ENCODE results near the gene DDAH1. TPM values are rescaled to one million over a fixed set of nuclear protein-coding genes. Genes with fewer than 3 reads are reported as not detected.
A peak's percentile ranks its signal among the peaks of the same experiment; 100 is the strongest.

DDAH1 gene
- polyA plus RNA-seq, 2 of the 4 experiments (the other 2 are of a cell fraction) = 5.7 to 12.6 TPM

DNA sequence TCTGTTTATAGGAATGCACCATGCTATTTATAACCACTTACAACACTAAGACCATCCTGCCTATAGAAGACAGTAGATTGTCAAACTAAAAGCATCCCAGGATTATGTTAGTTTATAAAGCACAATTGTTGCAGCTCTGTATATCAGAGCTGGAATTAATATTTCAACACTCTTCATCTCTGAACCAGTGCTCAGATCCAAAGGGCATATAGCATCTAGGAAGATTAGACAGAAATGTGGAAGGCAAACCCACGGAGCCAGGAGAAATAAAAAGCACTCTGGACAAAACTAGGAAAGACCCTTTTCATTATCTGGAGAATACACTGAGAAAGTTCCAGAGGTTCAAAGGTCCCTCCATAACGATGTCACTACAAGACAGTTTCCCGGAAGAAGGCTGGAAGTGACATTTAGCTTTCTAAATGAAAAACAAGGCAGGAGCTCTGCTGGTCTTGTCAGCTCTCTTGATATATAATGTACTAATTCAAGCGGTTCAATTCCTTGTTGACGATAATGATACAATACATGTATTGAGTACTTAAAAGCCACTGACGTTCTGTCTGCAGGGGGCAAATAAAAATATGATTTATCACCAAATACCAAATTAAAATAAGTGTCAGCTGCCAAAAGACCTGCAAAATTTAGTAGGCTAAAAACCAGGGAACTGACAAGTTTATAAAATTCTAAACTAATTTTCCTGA lies 96.7 kb downstream of the DDAH1 start:
- DNase-seq (ENCODE audit: low read depth in 1 of 2, low spot score in 1 of 2) = no peak
- H3K27ac ChIP-seq = no peak overlapping the region
- POLR2A ChIA-PET = no interaction called here

DNA sequence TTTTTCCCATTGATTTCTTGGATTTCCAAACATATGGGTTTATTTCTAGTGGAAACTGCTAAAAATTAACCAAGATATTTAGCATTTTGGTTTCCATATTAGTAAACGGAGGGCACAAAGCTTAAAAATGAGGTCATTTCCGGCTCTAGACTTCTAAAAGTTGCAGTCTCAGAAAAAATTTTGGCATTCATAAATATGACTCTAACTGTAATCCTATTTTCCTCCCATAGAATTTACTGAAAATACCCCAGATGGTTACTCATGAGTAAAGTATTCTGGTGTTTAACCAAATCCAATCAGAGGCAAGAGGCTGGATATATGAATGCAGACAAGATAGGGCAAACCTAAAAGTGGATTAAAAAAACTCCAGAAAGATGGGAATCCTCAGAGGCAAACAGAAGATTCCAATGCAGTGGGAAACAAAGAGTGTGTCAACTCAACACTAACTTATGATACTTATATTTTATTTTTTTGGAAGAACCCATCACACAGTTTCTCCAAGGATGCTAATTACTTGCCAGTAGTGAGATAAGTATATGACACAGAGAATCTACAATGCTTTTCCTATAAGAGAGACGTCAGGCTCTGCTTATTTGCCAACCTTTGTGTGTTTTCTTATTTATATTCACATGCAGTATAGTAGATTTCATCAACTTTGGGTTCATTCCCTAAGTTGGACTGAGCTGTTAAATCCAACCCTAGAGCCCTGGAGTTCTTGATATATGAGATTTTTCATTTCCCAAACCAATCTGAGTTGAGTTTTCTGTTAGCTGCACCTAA lies 98.4 kb downstream of the DDAH1 start:
- TF ChIP-seq ZNF302 (CRISPR knock-in tag; IDR thresholded peaks at IDR 0.05) = no peak
- no peak for TF ChIP-seq CHD4 (IDR thresholded peaks at IDR 0.05; ENCODE audit: borderline replicate concordance)
- TF ChIP-seq RAD21 (conservative IDR thresholded peaks at IDR 0.05 in 1 of 2, IDR thresholded peaks at IDR 0.05 in 1 of 2) = no peak
- TF ChIP-seq FOSB (CRISPR knock-in tag; IDR thresholded peaks at IDR 0.05) = no peak
- no peak for TF ChIP-seq HOXB5 (CRISPR knock-in tag; IDR thresholded peaks at IDR 0.05)
- TF ChIP-seq MYC (IDR thresholded peaks at IDR 0.05; ENCODE audit: borderline replicate concordance, low read length) = no peak
- TF ChIP-seq EHMT2 (IDR thresholded peaks at IDR 0.05; ENCODE audit: low read depth) = no peak
- TF ChIP-seq JUN (IDR thresholded peaks at IDR 0.05) = no peak
- TF ChIP-seq, protein P1, sequence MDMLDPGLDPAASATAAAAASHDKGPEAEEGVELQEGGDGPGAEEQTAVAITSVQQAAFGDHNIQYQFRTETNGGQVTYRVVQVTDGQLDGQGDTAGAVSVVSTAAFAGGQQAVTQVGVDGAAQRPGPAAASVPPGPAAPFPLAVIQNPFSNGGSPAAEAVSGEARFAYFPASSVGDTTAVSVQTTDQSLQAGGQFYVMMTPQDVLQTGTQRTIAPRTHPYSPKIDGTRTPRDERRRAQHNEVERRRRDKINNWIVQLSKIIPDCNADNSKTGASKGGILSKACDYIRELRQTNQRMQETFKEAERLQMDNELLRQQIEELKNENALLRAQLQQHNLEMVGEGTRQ (IDR thresholded peaks at IDR 0.05) = no peak
- TF ChIP-seq, protein P2, sequence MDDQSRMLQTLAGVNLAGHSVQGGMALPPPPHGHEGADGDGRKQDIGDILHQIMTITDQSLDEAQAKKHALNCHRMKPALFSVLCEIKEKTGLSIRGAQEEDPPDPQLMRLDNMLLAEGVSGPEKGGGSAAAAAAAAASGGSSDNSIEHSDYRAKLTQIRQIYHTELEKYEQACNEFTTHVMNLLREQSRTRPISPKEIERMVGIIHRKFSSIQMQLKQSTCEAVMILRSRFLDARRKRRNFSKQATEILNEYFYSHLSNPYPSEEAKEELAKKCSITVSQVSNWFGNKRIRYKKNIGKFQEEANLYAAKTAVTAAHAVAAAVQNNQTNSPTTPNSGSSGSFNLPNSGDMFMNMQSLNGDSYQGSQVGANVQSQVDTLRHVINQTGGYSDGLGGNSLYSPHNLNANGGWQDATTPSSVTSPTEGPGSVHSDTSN (IDR thresholded peaks at IDR 0.05) = no peak
- FAIRE-seq (no peak), DNase-seq (ENCODE audit: low read depth in 1 of 2, low spot score in 1 of 2) (no peak), ATAC-seq (peak in 1 of 2 experiments; percentile 31; a peak in 1 of 6 replicates)
- CTCF ChIA-PET = interaction anchor here (0.6 to 0.8 kb wide), 3 partner anchors 10 to 326 kb away, joined by 3 to 5 read pairs (median 3); no protein-coding TSS in a partner anchor
- H3K4me1 ChIP-seq = peaks cover 28% of the 10 kb centered on the region
- no peak overlapping the region for H3K27ac ChIP-seq
- POLR2A ChIA-PET = no interaction called here
- H3K4me2 ChIP-seq = no peak overlapping the region
- 49% methylated on average over 3 of the region's 3 CpGs for WGBS (ENCODE audit: missing lambda C conversion rate)
- H3K9me3 ChIP-seq = no peaks in the 10 kb centered on the region
- no peak overlapping the region for H3K4me3 ChIP-seq

More for the DNA sequence above, 96.7 kb downstream of the DDAH1 start:
- H3K4me3 ChIP-seq = no peak overlapping the region
- CTCF ChIA-PET = interaction anchor here (1.5 kb wide), 1 partner anchor 60 kb away, joined by 4 read pairs; no protein-coding TSS in a partner anchor
- peaks cover 35% of the 10 kb centered on the region for H3K4me1 ChIP-seq
- no peak for FAIRE-seq
- TF ChIP-seq, protein P3, sequence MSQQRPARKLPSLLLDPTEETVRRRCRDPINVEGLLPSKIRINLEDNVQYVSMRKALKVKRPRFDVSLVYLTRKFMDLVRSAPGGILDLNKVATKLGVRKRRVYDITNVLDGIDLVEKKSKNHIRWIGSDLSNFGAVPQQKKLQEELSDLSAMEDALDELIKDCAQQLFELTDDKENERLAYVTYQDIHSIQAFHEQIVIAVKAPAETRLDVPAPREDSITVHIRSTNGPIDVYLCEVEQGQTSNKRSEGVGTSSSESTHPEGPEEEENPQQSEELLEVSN (IDR thresholded peaks at IDR 0.05; ENCODE audit: borderline replicate concordance, low read depth) = no peak
- TF ChIP-seq JUNB (IDR thresholded peaks at IDR 0.05) (no peak), SMC3 (IDR thresholded peaks at IDR 0.05) (no peak), KDM1A (IDR thresholded peaks at IDR 0.05; ENCODE audit: low read depth) (no peak), EHF (CRISPR knock-in tag; IDR thresholded peaks at IDR 0.05) (no peak), MAFK (IDR thresholded peaks at IDR 0.05; ENCODE audit: partially characterized antibody) (no peak), NPAS2 (CRISPR knock-in tag; IDR thresholded peaks at IDR 0.05; ENCODE audit: borderline replicate concordance) (no peak)
- 85% methylated on average over 6 of the region's 6 CpGs for WGBS (ENCODE audit: missing lambda C conversion rate)
- H3K9me3 ChIP-seq = no peaks in the 10 kb centered on the region
- no peak for ATAC-seq
- no peak overlapping the region for H3K4me2 ChIP-seq

DNA sequence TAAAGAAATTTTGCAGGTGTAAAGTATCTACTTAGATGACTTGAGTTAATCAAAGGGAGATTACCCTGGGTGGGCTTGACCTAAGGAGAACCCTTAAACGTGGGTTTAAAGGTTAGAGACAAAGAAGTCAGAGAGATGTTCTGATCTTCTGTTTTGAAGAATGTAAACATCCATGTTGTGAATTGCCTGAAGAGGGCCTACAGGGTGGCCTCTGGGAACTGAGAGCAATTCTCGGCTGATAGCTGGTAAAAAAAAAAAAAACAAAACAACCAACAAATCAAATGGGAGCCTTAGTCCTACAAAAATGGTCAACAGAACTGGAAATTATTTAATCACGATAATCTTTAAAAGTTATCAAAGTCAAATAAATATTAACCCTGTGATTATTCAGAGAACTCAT lies 99.1 kb downstream of the DDAH1 start:
- Histone ChIP-seq H3K27ac (no peak overlapping the region), H3K4me1 (peaks cover 28% of the 10 kb centered on the region), H3K4me3 (no peak overlapping the region), H3K9me3 (no peaks in the 10 kb centered on the region), H3K4me2 (no peak overlapping the region)
- no peak for ATAC-seq
- ChIA-PET CTCF (interaction anchor here (0.7 to 1.1 kb wide), 2 partner anchors 73 to 190 kb away, joined by 4 to 5 read pairs; no protein-coding TSS in a partner anchor), POLR2A (no interaction called here)
- DNase-seq (ENCODE audit: low read depth in 1 of 2, low spot score in 1 of 2) = no peak
- WGBS (ENCODE audit: missing lambda C conversion rate) = 75% methylated on average over 3 of the region's 3 CpGs
- TF ChIP-seq GATA3 (IDR thresholded peaks at IDR 0.05; ENCODE audit: borderline replicate concordance) (no peak), CHD2 (IDR thresholded peaks at IDR 0.05; ENCODE audit: low read length, partially characterized antibody) (no peak), RAD21 (conservative IDR thresholded peaks at IDR 0.05 in 1 of 2, IDR thresholded peaks at IDR 0.05 in 1 of 2) (no peak), MYC (IDR thresholded peaks at IDR 0.05; ENCODE audit: borderline replicate concordance, low read length) (no peak), KDM1A (IDR thresholded peaks at IDR 0.05; ENCODE audit: low read depth) (no peak)
- TF ChIP-seq, protein P4, sequence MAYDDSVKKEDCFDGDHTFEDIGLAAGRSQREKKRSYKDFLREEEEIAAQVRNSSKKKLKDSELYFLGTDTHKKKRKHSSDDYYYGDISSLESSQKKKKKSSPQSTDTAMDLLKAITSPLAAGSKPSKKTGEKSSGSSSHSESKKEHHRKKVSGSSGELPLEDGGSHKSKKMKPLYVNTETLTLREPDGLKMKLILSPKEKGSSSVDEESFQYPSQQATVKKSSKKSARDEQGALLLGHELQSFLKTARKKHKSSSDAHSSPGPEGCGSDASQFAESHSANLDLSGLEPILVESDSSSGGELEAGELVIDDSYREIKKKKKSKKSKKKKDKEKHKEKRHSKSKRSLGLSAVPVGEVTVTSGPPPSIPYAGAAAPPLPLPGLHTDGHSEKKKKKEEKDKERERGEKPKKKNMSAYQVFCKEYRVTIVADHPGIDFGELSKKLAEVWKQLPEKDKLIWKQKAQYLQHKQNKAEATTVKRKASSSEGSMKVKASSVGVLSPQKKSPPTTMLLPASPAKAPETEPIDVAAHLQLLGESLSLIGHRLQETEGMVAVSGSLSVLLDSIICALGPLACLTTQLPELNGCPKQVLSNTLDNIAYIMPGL (CRISPR knock-in tag; IDR thresholded peaks at IDR 0.05; ENCODE audit: borderline replicate concordance) = no peak
- TF ChIP-seq, protein P5, sequence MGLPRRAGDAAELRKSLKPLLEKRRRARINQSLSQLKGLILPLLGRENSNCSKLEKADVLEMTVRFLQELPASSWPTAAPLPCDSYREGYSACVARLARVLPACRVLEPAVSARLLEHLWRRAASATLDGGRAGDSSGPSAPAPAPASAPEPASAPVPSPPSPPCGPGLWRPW (IDR thresholded peaks at IDR 0.05) = no peak
- TF ChIP-seq, protein P6, sequence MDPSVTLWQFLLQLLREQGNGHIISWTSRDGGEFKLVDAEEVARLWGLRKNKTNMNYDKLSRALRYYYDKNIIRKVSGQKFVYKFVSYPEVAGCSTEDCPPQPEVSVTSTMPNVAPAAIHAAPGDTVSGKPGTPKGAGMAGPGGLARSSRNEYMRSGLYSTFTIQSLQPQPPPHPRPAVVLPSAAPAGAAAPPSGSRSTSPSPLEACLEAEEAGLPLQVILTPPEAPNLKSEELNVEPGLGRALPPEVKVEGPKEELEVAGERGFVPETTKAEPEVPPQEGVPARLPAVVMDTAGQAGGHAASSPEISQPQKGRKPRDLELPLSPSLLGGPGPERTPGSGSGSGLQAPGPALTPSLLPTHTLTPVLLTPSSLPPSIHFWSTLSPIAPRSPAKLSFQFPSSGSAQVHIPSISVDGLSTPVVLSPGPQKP (IDR thresholded peaks at IDR 0.05; ENCODE audit: low read depth, low read length) = no peak
- FAIRE-seq = no peak
